WTC11 (cell line): ENCODE measurements around the gene PYCR2. TPM values are rescaled to one million over a fixed set of nuclear protein-coding genes. Genes with fewer than 3 reads are reported as not detected.

Source experiments
- ATAC-seq: fragments of 200-7000 bp; cut with Tn5 transposase; 2 replicates; pipeline ENCODE4 v1.10.0; 2021; ENCODE audit warnings: mild to moderate bottlenecking, moderate library complexity
- CTCF ChIA-PET: fragments of 300-600 bp; sonication (Branson Sonifier 250); formaldehyde crosslinking; loops from one replicate; lab custom pipeline; 2021; ENCODE audit warnings: antibody characterized with exemption; lab: Charles Lee
- POLR2A ChIA-PET: fragments of 350-600 bp; sonication (Branson Sonifier 250); formaldehyde crosslinking; loops from one replicate; lab custom pipeline; 2021; ENCODE audit warnings: antibody characterized with exemption; lab: Charles Lee
- DNase-seq: peaks from one replicate; pipeline ENCODE4 v3.0.0; 2021; ENCODE audit warnings: low spot score
- H3K27ac Mint-ChIP-seq: 2 replicates; pipeline ENCODE4 v1.8.0; 2021; ENCODE audit warnings: mixed read lengths
- H3K27me3 Mint-ChIP-seq: 2 replicates; pipeline ENCODE4 v1.8.0; 2021; ENCODE audit warnings: low read depth, mild to moderate bottlenecking, moderate library complexity, mixed read lengths
- H3K36me3 Mint-ChIP-seq: 2 replicates; pipeline ENCODE4 v1.8.0; 2021; ENCODE audit warnings: mixed read lengths
- H3K4me1 Mint-ChIP-seq: 2 replicates; pipeline ENCODE4 v1.8.0; 2022; ENCODE audit warnings: mixed read lengths
- H3K4me3 Mint-ChIP-seq: 2 replicates; pipeline ENCODE4 v1.8.0; 2021; ENCODE audit warnings: mild to moderate bottlenecking, moderate library complexity, mixed read lengths
- H3K9me3 Mint-ChIP-seq: 2 replicates; pipeline ENCODE4 v1.8.0; 2021; ENCODE audit warnings: mixed read lengths
- ARID4B ChIP-seq: sonication (generic); formaldehyde crosslinking; IDR thresholded peaks from 2 replicates; pipeline ENCODE4 v1.8.0; 2023; ENCODE audit warnings: missing genetic modification reagents, mild to moderate bottlenecking, borderline replicate concordance
- ATF6 ChIP-seq: sonication (generic); formaldehyde crosslinking; IDR thresholded peaks from 2 replicates; pipeline ENCODE4 v1.8.1; 2023; ENCODE audit warnings: mild to moderate bottlenecking, missing genetic modification reagents
- CBFB ChIP-seq: sonication (generic); formaldehyde crosslinking; IDR thresholded peaks from 2 replicates; pipeline ENCODE4 v1.8.1; 2022; ENCODE audit warnings: mild to moderate bottlenecking, low read depth, missing genetic modification reagents
- ELF4 ChIP-seq: sonication (generic); formaldehyde crosslinking; IDR thresholded peaks from 2 replicates; pipeline ENCODE4 v1.8.1; 2022; ENCODE audit warnings: low read depth, mild to moderate bottlenecking, moderate library complexity, missing genetic modification reagents
- EMX1 ChIP-seq: fragments of 250-450 bp; sonication (Bioruptor Pico); IDR thresholded peaks from 2 replicates; pipeline ENCODE4 v1.8.0; 2021; ENCODE audit warnings: mild to moderate bottlenecking
- GABPB1 ChIP-seq: sonication (generic); formaldehyde crosslinking; IDR thresholded peaks from 2 replicates; pipeline ENCODE4 v1.8.1; 2023; ENCODE audit warnings: mild to moderate bottlenecking, missing genetic modification reagents
- GTF2I ChIP-seq: fragments of 250-450 bp; sonication (Bioruptor Pico); conservative IDR thresholded peaks from 2 replicates; pipeline ENCODE4 v1.4.0; 2021; ENCODE audit warnings: mild to moderate bottlenecking
- MLX ChIP-seq: sonication (generic); formaldehyde crosslinking; IDR thresholded peaks from 2 replicates; pipeline ENCODE4 v1.8.1; 2023; ENCODE audit warnings: mild to moderate bottlenecking, missing genetic modification reagents, moderate library complexity
- NR3C1 ChIP-seq: sonication (generic); formaldehyde crosslinking; conservative IDR thresholded peaks from 2 replicates; pipeline ENCODE4 v1.8.1; 2023; ENCODE audit warnings: low read depth, mild to moderate bottlenecking, missing genetic modification reagents
- OVOL2 ChIP-seq: fragments of 250-450 bp; sonication (Bioruptor Pico); IDR thresholded peaks from 2 replicates; pipeline ENCODE4 v1.9.0; 2021; ENCODE audit warnings: mild to moderate bottlenecking, borderline replicate concordance
- PRRX2 ChIP-seq: fragments of 250-450 bp; sonication (Bioruptor Pico); IDR thresholded peaks from 2 replicates; pipeline ENCODE4 v1.8.0; 2021; ENCODE audit warnings: mild to moderate bottlenecking
- SMAD4 ChIP-seq: sonication (generic); formaldehyde crosslinking; IDR thresholded peaks from 2 replicates; pipeline ENCODE4 v1.8.0; 2022; ENCODE audit warnings: mild to moderate bottlenecking, missing genetic modification reagents
- ZNF121 ChIP-seq: sonication (generic); formaldehyde crosslinking; IDR thresholded peaks from 2 replicates; pipeline ENCODE4 v1.8.0; 2023; ENCODE audit warnings: missing genetic modification reagents
- ZNF219 ChIP-seq: sonication (generic); formaldehyde crosslinking; IDR thresholded peaks from 2 replicates; pipeline ENCODE4 v1.8.0; 2023; ENCODE audit warnings: missing genetic modification reagents, mild to moderate bottlenecking, borderline replicate concordance
- total RNA-seq: library from RNA; stranded (reverse); gene quantifications from 3 replicates; pipeline ENCODE4 v1.2.3, GENCODE V29; 2021
- TF ChIP-seq, protein P1 (sequence below): fragments of 250-450 bp; sonication (Bioruptor Pico); IDR thresholded peaks from 2 replicates; pipeline ENCODE4 v1.9.0; 2021; ENCODE audit warnings: mild to moderate bottlenecking

PYCR2 gene
- total RNA-seq, 1 experiment from 2014 or later = 86.0 TPM

DNA sequence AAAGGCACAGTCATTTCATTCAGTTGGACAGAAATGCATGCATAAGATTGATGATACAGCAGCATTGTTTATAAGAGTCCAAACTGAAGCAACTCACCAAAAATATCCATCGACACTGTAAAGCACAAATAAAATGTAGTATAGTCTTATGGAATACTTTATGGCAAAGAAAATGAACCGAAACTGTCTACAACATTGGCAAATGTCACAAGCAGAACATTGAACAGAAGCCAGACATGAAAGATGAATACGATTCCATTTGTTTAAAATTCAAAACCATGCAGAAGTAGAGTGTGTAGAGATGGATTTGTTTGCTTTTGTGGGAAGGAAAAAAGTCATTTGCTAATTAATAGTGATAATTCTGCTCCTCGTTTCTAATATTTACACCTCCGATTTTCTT lies 27.6 kb downstream of the PYCR2 start:
- Mint-ChIP-seq H3K27ac (no peak overlapping the region), H3K27me3 (peaks cover 11% of the 10 kb centered on the region; the same call in 1 of the 2 replicates), H3K9me3 (no peaks in the 10 kb centered on the region), H3K4me3 (no peak overlapping the region), H3K4me1 (peaks cover 43% of the 10 kb centered on the region), H3K36me3 (no peaks in the 10 kb centered on the region)
- POLR2A ChIA-PET = interaction anchor here (0.7 to 2.2 kb wide), 3 partner anchors 9 to 27 kb away, joined by 3 to 10 read pairs (median 6); partner anchors contain the start of gene TMEM63A
- DNase-seq (no peak), ATAC-seq (no peak)
- TF ChIP-seq SMAD4 (no peak), EMX1 (CRISPR knock-in tag) (no peak), OVOL2 (CRISPR knock-in tag) (no peak), MLX (no peak), NR3C1 (CRISPR knock-in tag) (no peak), GTF2I (CRISPR knock-in tag) (no peak), ELF4 (CRISPR knock-in tag) (no peak), ZNF219 (no peak), PRRX2 (CRISPR knock-in tag) (no peak), GABPB1 (CRISPR knock-in tag) (no peak), ZNF121 (CRISPR knock-in tag) (no peak)
- TF ChIP-seq, protein P1, sequence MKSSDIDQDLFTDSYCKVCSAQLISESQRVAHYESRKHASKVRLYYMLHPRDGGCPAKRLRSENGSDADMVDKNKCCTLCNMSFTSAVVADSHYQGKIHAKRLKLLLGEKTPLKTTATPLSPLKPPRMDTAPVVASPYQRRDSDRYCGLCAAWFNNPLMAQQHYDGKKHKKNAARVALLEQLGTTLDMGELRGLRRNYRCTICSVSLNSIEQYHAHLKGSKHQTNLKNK (CRISPR knock-in tag) = no peak
- CTCF ChIA-PET = no interaction called here

DNA sequence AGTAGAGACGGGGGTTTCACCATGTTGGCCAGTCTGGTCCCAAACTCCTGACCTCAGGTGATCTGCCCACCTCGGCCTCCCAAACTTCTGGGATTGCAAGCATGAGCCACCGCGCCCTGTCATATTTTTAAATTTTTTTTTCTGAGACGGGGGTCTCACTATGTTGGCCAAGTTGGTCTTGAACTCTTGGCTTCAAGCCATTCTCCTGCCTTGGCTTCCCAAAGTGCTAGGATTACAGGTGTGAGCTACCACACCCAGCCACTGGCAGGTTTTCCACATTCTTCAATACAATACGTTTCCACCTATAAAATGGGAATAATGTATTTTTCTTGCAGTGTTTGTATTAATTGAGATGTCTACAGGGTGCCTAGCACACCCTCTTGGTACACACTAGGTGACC lies 31.7 kb downstream of the PYCR2 start:
- ChIA-PET POLR2A (no interaction called here), CTCF (interaction anchor here (2.3 kb wide), 1 partner anchor 10 kb away, joined by 10 read pairs; the partner anchor contains the start of gene TMEM63A)
- Mint-ChIP-seq H3K27ac (no peak overlapping the region), H3K4me1 (peaks cover 41% of the 10 kb centered on the region), H3K9me3 (no peaks in the 10 kb centered on the region), H3K4me3 (no peak overlapping the region), H3K36me3 (no peaks in the 10 kb centered on the region), H3K27me3 (no peaks in the 10 kb centered on the region)
- TF ChIP-seq ELF4 (CRISPR knock-in tag) (no peak), ZNF121 (CRISPR knock-in tag) (peak; percentile 33; the same call in 1 of the 2 replicates)
- no peak for ATAC-seq
- no peak for DNase-seq

DNA sequence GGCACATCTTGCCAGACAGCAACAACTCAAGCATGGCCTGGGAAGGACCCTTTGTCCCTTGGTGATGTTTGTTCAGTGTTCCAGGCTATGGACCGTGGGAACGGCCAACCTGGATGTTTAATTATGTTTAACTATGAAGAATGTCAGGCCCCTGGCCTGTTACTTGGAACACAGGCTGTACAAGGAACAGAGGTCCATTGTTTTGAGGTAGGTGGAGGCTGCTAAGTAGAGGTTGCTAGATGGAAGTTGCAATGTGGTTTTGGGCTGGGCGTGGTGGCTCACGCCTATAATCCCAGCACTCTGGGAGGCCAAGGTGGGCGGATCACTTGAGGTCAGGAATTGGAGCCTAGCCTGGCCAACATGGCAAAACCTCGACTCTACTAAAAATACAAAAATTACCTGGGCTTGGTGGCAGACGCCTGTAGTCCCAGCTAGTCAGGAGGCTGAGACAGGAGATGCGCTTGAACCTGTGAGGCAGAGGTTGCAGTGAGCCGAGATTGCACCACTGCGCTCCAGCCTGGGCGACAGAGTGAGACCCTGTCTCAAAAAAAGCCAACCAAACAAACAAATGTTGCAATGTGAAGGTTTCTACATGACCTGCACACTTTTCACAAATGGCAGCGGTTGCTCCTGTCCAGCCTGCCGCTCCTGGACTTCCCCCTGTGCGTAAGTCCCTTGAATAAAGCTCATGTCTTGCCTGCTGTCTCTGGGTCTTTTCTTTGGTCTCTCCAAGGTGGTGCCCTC lies 32.6 kb downstream of the PYCR2 start:
- POLR2A ChIA-PET = no interaction called here

More for the DNA sequence above, 32.6 kb downstream of the PYCR2 start:
- Mint-ChIP-seq H3K36me3 (0 out of 2 replicates have a peak, but pooled peaks cover 3% of the 10 kb centered on the region), H3K27me3 (no peaks in the 10 kb centered on the region; the same call in 1 of the 2 replicates), H3K4me3 (no peak overlapping the region), H3K27ac (0 out of 2 replicates have a peak overlapping the region, but pooled peaks have one; percentile 58), H3K9me3 (no peaks in the 10 kb centered on the region), H3K4me1 (peaks cover 41% of the 10 kb centered on the region)
- CTCF ChIA-PET = interaction anchor here (2.3 to 4.3 kb wide), 3 partner anchors 9 to 20 kb away, joined by 10 to 21 read pairs (median 15); partner anchors contain the start of gene TMEM63A
- no peak for DNase-seq
- ATAC-seq = no peak
- no peak for TF ChIP-seq ATF6 (CRISPR knock-in tag)
- no peak for TF ChIP-seq CBFB (CRISPR knock-in tag)
- peak; percentile 70 for TF ChIP-seq GABPB1 (CRISPR knock-in tag)
- TF ChIP-seq ARID4B (CRISPR knock-in tag) = no peak
- peak; percentile 71 for TF ChIP-seq ZNF121 (CRISPR knock-in tag)
